HFFc6 (cell line): ENCODE results near the gene CHAC1. TPM values are rescaled to one million over a fixed set of nuclear protein-coding genes. Genes with fewer than 3 reads are reported as not detected.

ENCODE experiments used
- DNase-seq: peaks from one replicate; pipeline ENCODE4 v3.0.0-alpha.2; 2018
- H3K27ac Mint-ChIP-seq: 2 replicates; pipeline ENCODE4 v1.8.0; 2020; ENCODE audit warnings: mild to moderate bottlenecking, mixed read lengths
- H3K27me3 Mint-ChIP-seq: 2 replicates; pipeline ENCODE4 v1.8.0; 2021; ENCODE audit warnings: mild to moderate bottlenecking, moderate library complexity, mixed read lengths; ENCODE audit not compliant: insufficient read depth
- H3K36me3 Mint-ChIP-seq: 2 replicates; pipeline ENCODE4 v1.8.0; 2021; ENCODE audit warnings: low read depth, mixed read lengths
- H3K4me1 Mint-ChIP-seq: 2 replicates; pipeline ENCODE4 v1.8.0; 2020; ENCODE audit warnings: low read depth, mixed read lengths
- H3K4me3 Mint-ChIP-seq: 2 replicates; pipeline ENCODE4 v1.8.0; 2020; ENCODE audit warnings: mild to moderate bottlenecking, moderate library complexity, mixed read lengths
- H3K9me3 Mint-ChIP-seq: 2 replicates; pipeline ENCODE4 v1.8.0; 2020; ENCODE audit warnings: mild to moderate bottlenecking, mixed read lengths
- total RNA-seq, 6 experiments: library from RNA; stranded (reverse); fragmentation: NEBNext Ultra II Directional; extraction: Animal tissue kit (Norgen Biotek cat#: 25700); gene quantifications; 2 replicates in 1 of 6; 3 replicates in 5 of 6; pipeline ENCODE4 v1.2.3, GENCODE V29; 2021
- TF ChIP-seq, protein P1 (sequence below): fragments of 200-600 bp; sonication (generic); IDR thresholded peaks from 2 replicates; pipeline ENCODE4 v1.5.0; 2021; ENCODE audit warnings: antibody characterized with exemption, mild to moderate bottlenecking

The CHAC1 gene
- total RNA-seq, 6 experiments from 2014 or later = 20.8 to 26.0 (median 24.2) TPM

GRCh38 chr15:40914013-40914412, 39.3 kb upstream of the CHAC1 start:
- no peak for DNase-seq
- Mint-ChIP-seq H3K4me1 (peaks cover 19% of the 10 kb centered on the region), H3K27me3 (peaks cover 2% of the 10 kb centered on the region; the same call in 1 of the 2 replicates), H3K27ac (no peak overlapping the region), H3K4me3 (no peak overlapping the region), H3K9me3 (no peaks in the 10 kb centered on the region), H3K36me3 (no peaks in the 10 kb centered on the region)
- TF ChIP-seq, protein P1, sequence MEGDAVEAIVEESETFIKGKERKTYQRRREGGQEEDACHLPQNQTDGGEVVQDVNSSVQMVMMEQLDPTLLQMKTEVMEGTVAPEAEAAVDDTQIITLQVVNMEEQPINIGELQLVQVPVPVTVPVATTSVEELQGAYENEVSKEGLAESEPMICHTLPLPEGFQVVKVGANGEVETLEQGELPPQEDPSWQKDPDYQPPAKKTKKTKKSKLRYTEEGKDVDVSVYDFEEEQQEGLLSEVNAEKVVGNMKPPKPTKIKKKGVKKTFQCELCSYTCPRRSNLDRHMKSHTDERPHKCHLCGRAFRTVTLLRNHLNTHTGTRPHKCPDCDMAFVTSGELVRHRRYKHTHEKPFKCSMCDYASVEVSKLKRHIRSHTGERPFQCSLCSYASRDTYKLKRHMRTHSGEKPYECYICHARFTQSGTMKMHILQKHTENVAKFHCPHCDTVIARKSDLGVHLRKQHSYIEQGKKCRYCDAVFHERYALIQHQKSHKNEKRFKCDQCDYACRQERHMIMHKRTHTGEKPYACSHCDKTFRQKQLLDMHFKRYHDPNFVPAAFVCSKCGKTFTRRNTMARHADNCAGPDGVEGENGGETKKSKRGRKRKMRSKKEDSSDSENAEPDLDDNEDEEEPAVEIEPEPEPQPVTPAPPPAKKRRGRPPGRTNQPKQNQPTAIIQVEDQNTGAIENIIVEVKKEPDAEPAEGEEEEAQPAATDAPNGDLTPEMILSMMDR = no peak

DNA sequence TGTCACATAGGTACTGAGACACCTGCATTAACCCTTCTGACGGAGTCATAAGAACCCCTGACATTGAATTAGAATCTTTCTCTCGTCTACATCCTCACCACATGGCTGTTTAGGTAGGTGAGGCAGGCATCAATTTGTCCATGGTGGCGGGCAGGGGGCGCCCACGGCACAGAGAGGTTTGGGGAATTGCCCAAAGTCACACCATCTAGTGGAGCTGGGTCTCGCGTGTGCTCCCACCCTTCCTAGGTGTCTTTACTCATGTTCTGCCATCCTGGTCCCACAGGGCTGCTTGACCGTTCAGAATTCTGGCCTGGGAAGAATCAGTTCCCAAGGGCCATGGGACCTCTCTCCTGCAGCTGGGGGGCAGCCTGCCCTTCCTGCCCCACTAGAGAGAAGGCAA, 38.8 kb upstream of the CHAC1 start:
- TF ChIP-seq, protein P1 = no peak

GRCh38 chr15:40915116-40915661, 38.1 kb upstream of the CHAC1 start:
- Mint-ChIP-seq H3K27ac (no peak overlapping the region), H3K4me1 (peaks cover 10% of the 10 kb centered on the region), H3K36me3 (no peaks in the 10 kb centered on the region), H3K27me3 (peaks cover 2% of the 10 kb centered on the region; the same call in 1 of the 2 replicates), H3K4me3 (no peak overlapping the region), H3K9me3 (no peaks in the 10 kb centered on the region)
- DNase-seq = no peak
- TF ChIP-seq, protein P1 = no peak

More for the DNA sequence above, 38.8 kb upstream of the CHAC1 start:
- H3K4me3 Mint-ChIP-seq = no peak overlapping the region
- no peaks in the 10 kb centered on the region for H3K9me3 Mint-ChIP-seq
- H3K27ac Mint-ChIP-seq = no peak overlapping the region
- H3K27me3 Mint-ChIP-seq = peaks cover 2% of the 10 kb centered on the region; the same call in 1 of the 2 replicates
- no peaks in the 10 kb centered on the region for H3K36me3 Mint-ChIP-seq
- no peak for DNase-seq
- peaks cover 17% of the 10 kb centered on the region for H3K4me1 Mint-ChIP-seq

DNA sequence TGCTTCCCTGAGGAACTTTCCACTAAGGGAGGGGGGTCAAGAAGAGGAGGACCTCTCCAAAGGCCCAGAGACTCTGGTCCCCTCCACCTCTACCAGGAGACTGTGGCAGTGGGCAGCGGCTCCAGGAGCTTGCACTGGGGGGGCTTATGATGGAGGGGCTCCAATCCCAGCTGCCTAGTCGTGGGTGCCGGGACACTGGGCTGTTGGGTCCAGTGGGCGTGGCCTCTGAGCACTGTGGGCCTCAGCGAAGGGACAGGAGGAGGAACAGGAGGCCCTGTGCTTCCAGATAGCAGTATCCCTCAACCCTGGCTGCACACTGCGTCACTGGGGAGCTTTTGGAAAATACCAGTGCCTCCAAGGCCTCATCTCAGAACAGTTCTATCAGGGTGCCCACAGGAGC, 37.6 kb upstream of the CHAC1 start:
- peaks cover 5% of the 10 kb centered on the region; the same call in 1 of the 2 replicates for H3K4me1 Mint-ChIP-seq
- no peaks in the 10 kb centered on the region for H3K9me3 Mint-ChIP-seq
- no peaks in the 10 kb centered on the region for H3K36me3 Mint-ChIP-seq
- DNase-seq = no peak
- peaks cover 2% of the 10 kb centered on the region; the same call in 1 of the 2 replicates for H3K27me3 Mint-ChIP-seq
- no peak overlapping the region for H3K27ac Mint-ChIP-seq
- TF ChIP-seq, protein P1 = no peak
- no peak overlapping the region for H3K4me3 Mint-ChIP-seq

DNA sequence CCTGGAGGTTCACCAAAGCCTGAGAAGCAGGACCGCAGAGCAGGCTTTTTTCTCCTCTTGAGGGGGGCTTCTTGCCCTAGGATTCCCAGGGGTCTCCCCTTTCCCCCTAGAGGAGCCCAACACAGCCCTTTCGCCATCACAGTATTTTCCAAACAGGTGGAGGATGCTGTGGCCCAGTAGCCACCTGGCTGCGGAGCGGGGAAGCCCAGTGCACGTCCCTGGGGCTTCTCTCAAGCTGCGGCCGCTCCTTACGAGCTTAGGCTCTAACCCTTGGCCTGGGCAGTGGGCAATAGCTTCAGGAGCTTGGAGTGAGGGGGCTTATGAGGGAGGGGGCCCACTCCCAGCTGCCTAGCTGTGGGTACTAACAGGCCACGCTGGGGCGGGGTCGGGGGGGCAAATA, 35.7 kb upstream of the CHAC1 start:
- Mint-ChIP-seq H3K27me3 (peaks cover 6% of the 10 kb centered on the region), H3K36me3 (no peaks in the 10 kb centered on the region), H3K4me1 (no peaks in the 10 kb centered on the region)

More for the DNA sequence above, 35.7 kb upstream of the CHAC1 start:
- no peak for DNase-seq
- H3K4me3 Mint-ChIP-seq = no peak overlapping the region
- TF ChIP-seq, protein P1 = no peak
- H3K27ac Mint-ChIP-seq = no peak overlapping the region
- no peaks in the 10 kb centered on the region for H3K9me3 Mint-ChIP-seq
